ENCODE measurements around the gene N4BP2L1. TPM values are rescaled to one million over a fixed set of nuclear protein-coding genes. Genes with fewer than 3 reads are reported as not detected.
"Not testable (repeated sequence)": the region's sequence is repeated elsewhere in the genome, so short reads cannot be mapped to it uniquely, and the experiment has no call there.

Gene N4BP2L1
- polyA plus RNA-seq, 3 donors, result 17.4 to 28.6 (median 22.9) TPM

DNA sequence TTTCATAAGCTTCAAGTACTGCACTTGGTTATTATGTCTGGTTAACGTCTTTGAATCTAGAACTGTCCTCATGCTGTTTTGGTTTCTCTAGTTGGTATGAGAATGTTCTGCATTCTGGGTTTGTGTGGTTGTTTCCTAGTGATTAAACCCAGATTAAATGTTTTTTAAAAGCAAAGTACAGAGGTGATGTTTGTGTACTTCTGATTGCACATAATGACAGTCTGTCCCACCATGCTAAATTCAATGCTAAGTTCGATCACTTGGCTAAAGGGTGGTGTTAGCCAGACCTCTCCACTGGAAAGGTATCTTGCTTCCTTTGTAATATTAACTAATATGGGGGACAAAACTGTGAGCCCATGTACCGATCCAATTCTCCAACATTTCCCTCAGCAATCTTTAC, 14.6 kb downstream of the N4BP2L1 start:
- DNase-seq (ENCODE audit: extremely low read depth in 1 of 11, low read depth in 9 of 11, low spot score in 4 of 11), result no peak

DNA sequence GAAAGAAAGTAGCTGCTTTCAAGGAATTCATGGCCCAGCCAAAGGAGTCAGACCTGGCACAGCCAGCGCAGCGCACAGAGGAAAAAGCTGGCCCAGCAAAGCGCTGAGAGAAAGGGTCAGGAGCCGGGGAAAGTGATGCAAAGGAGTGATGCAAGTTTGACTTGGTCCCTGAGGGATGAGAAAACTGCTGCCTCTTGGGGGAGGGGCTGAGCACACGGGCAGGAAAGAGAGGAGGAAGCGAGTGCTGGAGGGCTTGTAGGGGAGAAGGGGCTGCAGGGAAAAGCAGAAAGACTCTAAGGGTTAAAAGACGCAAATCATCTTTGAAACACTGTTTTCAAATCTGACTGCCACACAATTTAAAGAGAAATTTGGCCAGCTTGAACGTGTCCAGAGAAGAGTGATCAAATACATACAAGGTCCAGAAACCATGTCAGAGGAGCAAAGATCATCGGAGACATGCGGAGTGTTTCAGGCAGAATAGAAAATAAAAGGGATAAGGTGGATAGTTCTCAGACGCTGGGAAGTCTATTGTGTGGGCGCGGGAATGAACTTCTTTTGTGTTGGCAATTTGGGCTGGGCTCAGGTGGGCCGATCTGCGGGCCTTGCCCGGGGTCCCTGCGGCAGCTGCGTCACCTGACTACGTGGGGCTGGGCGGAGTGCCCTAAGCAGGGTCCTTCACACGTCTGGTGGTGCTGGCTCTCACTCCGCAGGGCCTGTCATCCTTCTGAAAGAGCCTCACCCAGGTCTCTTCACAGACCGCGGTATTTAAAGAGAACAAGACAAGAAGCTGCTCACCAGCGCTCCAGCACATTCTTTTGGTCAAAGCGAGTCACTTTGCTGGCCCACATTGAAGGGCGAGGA, 18.1 kb downstream of the N4BP2L1 start:
- peak in 1 of 11 donors; percentile 22 for DNase-seq (ENCODE audit: extremely low read depth in 1 of 11, low read depth in 9 of 11, low spot score in 4 of 11)

DNA sequence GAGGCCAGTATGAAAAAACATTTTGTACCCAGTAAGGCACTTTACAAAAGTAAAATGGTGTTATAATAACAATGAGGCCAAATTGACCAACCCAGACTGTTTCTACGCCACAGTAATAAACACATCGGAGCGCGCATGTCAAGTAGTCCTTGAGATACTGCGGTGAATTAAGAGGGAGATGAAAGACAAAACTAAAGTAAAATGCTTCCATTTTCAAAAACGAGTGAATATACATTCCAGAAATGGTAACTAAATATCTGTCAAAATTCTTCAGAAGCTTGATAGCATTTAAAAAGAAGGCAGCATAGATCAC, 19.0 kb downstream of the N4BP2L1 start:
- no peak for DNase-seq (ENCODE audit: extremely low read depth in 1 of 11, low read depth in 9 of 11, low spot score in 4 of 11)

DNA sequence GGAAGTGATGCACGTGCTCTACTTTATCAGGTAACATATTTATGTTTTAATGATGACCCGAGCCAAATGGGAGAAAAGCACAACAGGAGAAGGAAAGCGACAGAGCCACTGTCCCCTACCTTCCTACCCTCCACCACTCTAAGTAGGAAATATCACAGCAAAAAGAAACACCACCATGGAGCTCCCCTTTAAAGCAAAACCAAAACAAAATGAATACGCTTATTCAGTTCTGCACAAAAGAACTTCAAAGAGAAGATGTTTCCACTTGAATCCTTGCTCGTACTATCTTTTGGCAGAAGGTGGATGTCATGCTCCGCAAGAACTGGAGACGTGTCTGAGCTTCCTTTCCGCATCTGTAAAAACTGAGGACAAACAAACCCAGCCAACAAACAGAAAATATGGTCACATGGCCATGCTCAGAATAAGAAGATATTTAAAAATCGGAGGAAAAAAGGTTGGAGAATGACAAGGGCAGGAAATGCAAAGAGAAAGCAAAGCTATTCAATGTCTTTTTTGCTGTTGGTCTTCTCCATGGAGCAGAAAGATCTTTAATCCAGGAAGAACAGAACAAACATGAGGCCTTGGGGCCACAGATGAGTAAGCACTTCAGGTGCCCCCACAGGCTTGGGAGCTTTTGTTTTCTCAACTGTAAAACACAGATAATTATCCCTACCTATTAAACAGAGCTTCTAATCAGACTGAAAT, 19.5 kb downstream of the N4BP2L1 start:
- DNase-seq (ENCODE audit: extremely low read depth in 1 of 11, low read depth in 9 of 11, low spot score in 4 of 11), result no peak

DNA sequence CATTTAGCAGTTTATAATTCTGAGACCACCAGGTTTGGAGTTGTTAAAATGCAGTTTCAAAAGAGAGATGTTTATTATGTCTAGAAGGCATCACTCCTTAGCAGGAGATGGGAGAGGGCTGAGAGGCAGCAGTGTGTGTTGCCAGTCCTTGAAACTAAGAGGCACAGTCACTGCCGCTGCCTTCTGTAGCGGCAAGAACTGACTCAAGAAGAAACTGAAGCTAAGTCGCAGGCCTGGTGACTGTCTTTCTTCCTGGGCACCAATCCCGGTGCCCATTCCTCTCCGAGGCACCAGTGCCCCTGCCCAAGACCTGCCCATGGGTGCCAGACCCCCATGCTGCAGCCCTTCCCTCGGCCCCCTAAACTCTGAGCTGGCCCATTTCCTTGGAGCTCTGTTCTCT, 20.1 kb downstream of the N4BP2L1 start:
- DNase-seq (ENCODE audit: extremely low read depth in 1 of 11, low read depth in 9 of 11, low spot score in 4 of 11), result no peak

DNA sequence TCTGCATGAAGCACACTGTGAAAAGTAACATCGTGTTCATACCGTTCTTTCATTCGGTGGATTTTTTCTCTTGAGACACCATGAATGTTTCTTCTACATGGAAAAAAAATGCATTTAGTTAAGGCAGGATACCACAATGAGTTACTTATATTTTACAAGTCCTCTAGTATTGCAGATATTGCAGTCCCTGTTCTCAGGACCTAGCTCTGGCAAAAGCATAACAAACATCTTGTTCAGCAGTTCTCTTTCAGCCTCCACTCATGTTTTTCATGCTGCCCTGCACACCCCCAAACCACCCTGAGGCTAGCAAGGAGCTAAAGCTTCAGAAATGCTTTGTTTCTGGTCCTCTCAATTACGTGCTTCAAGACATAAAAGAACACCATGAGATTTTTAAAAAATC, 24.8 kb downstream of the N4BP2L1 start:
- no peak for DNase-seq (ENCODE audit: extremely low read depth in 1 of 11, low read depth in 9 of 11, low spot score in 4 of 11)

DNA sequence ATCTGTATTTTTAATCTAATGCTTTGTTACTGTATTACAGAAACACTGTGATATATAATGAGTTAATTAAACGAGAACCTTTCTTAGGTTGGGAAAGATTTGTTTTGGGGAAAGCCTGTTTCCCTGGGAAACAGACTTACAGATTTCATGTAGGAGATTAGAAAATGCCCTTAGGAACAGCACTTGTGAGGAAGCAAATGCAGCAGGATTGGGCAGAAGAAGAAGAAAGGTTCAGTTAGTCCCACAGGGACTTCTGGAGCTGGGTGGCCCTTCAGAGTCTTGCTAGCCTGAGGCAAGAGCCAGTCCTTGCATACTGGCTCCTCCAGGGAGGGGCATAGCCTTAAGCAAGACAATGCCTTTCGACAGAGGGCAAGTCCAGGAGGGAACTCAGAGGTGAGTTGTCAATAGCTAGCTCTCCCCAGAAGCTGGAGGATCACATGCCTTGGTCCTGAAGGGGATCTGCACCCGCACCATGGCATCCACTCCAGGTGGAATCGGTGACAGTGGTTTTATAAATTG, 36.8 kb downstream of the N4BP2L1 start:
- no peak for DNase-seq (ENCODE audit: extremely low read depth in 1 of 11, low read depth in 9 of 11, low spot score in 4 of 11)

DNA sequence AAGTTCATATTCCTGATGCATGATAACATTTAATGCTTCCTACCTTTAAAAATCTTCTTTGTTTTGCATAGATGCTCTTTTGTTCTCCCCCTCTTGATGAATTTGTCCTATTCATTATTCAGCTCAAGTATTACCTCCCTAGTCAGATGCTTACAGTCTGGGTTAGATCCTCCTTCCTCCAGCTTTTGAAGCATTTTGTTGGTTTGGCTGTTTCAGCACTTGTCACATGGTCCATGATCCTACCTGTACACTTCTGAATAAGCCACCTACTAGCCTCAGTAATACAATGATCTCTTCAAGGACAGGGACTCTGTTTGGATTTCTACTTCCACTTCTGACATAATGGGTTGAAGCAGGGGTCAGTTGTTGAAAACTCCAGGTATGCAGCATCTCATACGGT, 37.4 kb downstream of the N4BP2L1 start:
- no peak for DNase-seq (ENCODE audit: extremely low read depth in 1 of 11, low read depth in 9 of 11, low spot score in 4 of 11)

DNA sequence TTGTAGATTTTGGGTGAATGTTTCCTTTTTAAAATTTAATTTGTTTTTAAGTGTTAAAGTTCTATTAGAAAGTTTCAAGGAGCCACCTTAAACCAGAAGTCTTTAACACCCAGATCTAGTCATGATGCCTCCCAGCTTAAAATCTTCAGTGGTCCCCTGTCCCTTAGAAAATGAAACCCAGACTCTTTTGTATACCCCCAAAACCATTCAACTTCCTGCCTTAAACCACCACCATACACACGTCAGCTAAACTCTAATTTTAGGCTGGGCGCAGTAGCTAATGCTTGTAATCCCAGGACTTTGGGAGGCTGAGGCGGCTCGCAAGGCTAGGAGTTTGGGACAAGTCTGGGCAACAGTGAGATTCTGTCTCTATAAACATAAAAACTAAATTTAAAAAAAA, 37.9 kb downstream of the N4BP2L1 start:
- no peak for DNase-seq (ENCODE audit: extremely low read depth in 1 of 11, low read depth in 9 of 11, low spot score in 4 of 11)

DNA sequence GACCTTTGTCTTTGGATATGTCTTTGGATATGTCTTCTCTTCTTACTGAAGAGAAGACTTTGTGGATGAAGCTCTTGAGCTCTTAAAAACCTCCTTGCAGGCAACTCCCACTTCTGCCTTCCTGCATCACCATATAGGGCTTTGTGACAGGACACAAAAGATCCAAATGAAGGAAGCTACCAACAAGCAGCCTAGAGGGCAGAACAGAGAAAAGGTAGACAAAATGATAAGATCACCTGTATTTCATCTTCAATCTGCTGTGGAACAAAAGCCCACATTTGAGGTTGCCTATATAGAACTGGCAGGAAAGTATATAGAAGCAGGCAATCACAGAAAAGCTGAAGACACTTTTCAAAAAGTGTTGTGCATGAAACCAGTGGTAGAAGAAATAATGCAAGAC, 42.5 kb downstream of the N4BP2L1 start:
- no peak for DNase-seq (ENCODE audit: extremely low read depth in 1 of 11, low read depth in 9 of 11, low spot score in 4 of 11)

DNA sequence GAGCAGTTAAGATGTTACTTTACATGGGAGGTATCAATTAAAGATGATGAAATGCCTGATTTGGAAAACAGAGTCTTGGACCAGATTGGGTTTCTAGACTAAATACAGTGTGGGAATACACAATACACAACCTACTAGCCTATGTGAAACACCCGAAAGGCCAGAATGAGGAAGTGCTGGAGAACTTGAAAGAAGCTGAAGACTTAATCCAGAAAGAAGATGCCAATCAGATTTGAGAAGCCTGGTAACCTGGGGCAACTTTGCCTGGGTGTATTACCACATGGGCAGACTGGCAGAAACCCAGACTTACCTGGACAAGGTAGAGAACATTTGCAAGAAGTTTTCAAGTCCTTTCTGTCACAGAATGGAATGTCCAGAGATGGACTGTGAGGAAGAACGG, 43.2 kb downstream of the N4BP2L1 start:
- no peak for DNase-seq (ENCODE audit: extremely low read depth in 1 of 11, low read depth in 9 of 11, low spot score in 4 of 11)

DNA sequence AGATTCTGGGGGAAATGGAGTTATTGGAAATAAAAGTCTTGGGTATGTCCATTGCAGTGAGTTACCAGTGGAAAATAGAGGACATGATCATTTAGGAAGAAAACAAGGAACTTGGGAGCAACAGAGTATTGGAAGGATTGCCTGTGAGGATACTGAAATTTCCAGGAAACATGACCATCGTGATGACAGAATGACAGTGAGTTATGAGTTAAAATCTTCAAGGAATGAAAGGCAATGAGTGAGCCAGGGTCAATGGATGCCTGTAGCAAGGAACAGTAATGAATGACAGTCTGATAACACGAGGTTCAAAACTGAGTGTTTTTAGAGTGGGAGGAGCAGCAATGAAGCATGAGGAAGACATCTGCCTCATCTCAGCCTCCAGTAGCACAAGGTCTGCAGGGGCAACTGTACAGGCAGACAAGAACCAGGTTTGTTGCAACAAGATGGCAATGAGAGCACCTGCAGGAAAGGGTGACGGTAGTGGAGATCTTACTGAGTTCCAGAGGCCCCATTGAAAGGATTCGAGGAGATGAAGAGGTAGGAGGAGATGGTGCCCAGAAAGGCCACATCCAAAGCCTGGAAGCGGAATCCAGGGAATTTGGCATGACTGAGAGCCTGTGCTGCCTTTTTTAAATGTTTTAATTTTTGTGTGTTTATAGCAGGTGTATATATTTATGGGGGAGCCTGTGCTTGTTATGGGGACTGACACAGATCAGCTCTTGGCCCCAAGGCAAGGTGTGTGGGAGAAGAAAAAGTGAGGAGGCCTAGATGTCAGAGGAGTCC, 43.9 kb downstream of the N4BP2L1 start:
- no peak for DNase-seq (ENCODE audit: extremely low read depth in 1 of 11, low read depth in 9 of 11, low spot score in 4 of 11)

DNA sequence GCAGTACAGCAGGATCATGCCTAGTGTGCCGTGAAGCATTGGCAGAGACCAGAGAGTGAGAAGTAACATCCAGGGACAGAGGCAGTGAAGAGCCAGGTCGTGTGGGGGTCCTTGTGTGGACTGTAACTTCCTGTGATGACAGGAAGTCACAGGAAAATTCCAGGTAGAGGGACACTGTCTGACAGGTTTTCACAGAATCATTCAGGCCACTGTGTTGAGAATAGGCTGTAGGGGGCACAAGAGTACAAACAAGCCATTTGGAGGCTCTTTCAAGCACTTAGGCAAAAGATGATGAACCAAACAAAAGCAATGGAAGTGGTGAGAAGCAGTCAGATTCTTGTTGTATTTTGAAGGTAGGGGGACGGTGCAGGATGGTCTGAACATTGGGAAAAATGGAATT, 46.4 kb downstream of the N4BP2L1 start:
- DNase-seq (ENCODE audit: extremely low read depth in 1 of 11, low read depth in 9 of 11, low spot score in 4 of 11), result peak in 7 of 11 donors; percentile 2 to 20 (median 6)

DNA sequence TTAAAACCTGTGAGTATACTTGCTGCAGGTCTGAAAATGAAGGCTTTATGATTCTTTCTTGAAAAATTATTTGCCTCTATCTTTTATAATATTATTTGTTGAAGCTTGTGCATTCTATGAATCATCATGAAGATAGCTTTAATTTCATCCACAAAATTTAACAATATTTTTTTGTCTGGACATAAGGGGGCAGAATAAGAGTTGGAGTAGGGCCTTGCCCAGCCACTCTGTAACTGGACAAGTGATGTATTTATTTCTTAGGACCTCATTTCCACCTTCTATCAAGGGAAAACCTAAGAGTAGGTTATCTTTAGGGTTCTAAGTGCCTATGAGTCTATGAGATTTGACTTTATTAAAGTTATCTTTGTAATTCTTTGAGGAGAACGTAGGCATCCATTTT, 49.9 kb downstream of the N4BP2L1 start:
- no peak for DNase-seq (ENCODE audit: extremely low read depth in 1 of 11, low read depth in 9 of 11, low spot score in 4 of 11)

DNA sequence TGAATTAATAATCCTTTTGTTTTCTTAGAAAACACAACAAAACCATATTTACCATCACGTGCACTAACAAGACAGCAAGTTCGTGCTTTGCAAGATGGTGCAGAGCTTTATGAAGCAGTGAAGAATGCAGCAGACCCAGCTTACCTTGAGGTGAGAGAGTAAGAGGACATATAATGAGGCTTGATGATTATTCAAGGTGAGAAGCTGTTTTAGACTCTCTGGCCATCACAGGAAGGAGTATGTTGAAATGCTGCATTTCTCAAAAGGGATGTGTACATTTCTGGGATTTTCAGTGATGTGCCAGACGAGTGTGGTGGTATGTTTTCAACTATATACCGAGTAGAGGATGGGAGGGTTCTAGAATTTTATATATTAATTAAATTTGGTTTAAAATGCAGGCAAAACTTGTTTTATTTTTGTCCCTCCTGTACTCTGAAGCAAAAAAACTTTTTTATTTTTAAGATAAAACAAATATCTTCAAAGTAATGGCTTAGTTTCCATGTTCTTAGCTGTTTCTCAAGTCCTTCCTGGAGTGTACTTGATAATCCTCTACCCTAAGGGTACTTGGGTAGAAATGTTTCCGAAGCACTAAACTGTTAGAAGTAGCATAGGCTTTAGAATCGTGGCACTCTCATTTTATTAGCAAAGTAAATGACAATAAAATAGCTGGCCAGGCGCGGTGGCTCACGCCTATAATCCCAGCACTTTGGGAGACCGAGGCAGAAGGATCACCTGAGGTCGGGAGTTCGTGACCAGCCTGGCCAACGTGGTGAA, 51.1 kb downstream of the N4BP2L1 start:
- no peak for DNase-seq (ENCODE audit: extremely low read depth in 1 of 11, low read depth in 9 of 11, low spot score in 4 of 11)

DNA sequence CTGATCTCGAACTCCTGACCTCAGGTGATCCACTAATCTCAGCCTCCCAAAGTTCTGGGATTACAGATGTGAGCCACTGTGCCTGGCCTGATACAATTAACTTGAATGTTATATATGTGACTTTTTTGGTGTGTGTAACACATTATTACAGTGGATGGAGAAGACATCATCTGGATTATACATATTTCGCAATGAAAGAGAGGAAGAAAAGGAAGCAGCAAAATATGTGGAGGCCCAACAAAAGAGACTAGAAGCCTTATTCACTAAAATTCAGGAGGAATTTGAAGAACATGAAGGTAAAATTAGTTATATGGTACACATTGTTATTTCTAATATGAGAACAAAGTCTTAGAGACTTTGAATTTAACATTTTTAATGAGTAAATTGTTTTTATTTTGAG, 57.1 kb downstream of the N4BP2L1 start:
- no peak for DNase-seq (ENCODE audit: extremely low read depth in 1 of 11, low read depth in 9 of 11, low spot score in 4 of 11)

DNA sequence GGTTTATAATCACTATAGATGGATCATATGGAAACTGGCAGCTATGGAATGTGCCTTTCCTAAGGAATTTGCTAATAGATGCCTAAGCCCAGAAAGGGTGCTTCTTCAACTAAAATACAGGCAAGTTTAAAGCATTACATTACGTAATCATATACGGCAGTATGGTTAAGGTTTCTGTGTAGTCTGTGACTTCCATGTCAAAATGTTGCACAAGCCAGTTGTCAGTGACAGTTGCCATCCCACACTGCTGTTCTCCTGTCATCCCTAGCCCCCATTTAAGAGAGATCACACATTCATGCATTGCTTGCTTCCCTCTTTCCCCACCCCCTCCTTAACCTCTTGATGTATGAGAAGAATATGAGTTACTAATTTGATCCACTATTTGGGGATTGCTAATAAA, 65.4 kb downstream of the N4BP2L1 start:
- no peak for DNase-seq (ENCODE audit: extremely low read depth in 1 of 11, low read depth in 9 of 11, low spot score in 4 of 11)

DNA sequence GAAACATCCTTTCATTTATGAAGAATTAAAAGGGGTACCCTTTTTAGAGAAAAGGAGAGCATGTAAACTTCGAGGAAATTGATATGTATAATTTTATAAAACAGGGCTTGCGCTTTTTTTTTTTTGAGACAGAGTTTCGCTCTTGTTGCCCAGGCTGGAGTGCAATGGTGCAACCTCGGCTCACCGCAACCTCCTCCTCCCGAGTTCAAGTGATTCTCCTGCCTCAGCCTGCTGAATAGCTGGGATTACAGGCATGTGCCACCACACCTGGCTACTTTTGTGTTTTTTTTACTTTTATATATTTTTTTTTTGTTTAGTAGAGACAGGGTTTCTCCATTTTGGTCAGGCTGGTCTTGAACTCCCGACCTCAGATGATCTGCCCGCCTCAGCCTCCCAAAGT, 72.0 kb downstream of the N4BP2L1 start:
- DNase-seq (ENCODE audit: extremely low read depth in 1 of 11, low read depth in 9 of 11, low spot score in 4 of 11), result not testable (repeated sequence)

DNA sequence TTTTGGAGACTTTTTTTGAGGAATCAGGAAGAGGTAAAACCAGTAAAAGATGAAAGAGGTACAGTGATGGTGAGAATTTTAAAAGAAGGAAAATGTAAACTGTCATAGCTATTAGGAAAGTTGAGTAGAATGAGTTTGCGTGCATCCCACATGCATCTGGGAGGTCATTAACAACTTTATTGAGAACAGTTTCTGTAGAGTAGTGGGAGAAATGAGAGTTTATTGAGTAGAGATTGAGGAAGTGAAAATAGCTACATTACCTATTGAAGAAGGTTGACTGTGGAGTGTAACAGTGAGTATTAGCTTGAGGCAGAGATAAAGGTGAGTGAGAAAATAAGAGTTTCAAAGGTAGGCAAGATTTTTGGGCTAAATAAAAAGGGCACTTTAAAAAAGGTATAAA, 73.9 kb downstream of the N4BP2L1 start:
- no peak for DNase-seq (ENCODE audit: extremely low read depth in 1 of 11, low read depth in 9 of 11, low spot score in 4 of 11)
